HG03342 (cell line): Measurements from ENCODE around the gene GSDME.

Experiments used
- ATAC-seq: cut with Tn5 transposase; IDR thresholded peaks from one replicate; pipeline ENCODE4 v1.9.1; 2021; ENCODE audit warnings: mild to moderate bottlenecking, moderate library complexity; ENCODE audit not compliant: unreplicated experiment

GSDME gene

DNA sequence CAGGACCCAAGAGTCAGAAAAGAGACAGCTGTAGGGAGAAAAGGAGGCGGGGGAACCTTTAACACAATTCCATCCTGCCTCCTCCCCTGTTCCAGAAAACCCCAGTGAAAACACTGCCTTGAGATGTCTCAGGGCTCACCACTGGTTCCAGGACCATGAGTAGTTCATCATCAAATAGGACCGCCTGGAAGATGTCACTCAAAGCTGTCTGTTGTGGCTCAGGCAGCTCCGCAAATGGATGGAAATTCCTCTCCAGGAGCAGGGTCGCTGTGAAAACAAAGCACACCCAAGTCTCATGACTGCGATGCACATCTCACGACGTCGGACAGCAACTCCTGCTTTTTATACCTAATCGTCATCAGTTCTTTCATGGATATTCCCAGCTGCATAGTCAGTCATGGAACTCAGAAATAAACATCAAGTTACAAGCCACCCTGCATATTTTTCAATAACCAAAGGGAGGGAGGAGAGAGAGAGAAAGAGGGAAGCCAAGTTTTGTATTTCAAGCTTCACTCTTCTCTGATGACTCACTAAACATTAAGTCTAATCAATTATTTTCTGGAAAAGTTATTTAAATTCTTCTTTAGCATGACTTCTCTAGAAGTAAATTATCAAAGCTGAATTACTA lies 49.2 kb downstream of the GSDME start:
- ATAC-seq: no peak

GRCh38 chr7:24706211-24707170 lies 50.8 kb downstream of the GSDME start:
- ATAC-seq: no peak

- no peak for ATAC-seq
Measured at GRCh38 chr7:24705461-24705954, 51.8 kb downstream of the GSDME start.

GRCh38 chr7:24704311-24704710 lies 53.0 kb downstream of the GSDME start:
- ATAC-seq: no peak

- no peak for ATAC-seq
Measured at GRCh38 chr7:24703296-24703695, 54.0 kb downstream of the GSDME start.

DNA sequence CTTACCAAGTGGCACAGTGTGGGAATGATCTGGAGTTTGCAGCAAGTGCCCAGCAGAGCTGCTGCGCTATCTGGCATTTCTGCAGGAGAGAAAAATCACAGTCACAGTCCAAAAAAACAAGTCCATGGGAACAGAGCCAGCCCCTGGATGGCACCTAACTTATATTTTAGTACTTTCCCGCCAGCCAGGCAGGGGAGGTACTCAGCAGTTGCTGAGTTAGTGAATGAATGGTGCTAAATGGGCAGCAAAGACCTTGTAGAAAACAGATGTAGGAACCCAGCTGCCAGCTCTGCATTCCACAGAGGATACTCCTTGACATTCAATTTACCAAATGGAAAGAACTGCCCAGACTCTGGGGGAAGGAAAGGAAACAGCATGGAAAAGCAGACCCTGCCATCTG lies 54.5 kb downstream of the GSDME start:
- no peak for ATAC-seq

- no peak for ATAC-seq
Measured at GRCh38 chr7:24701261-24702235, 55.7 kb downstream of the GSDME start.

GRCh38 chr7:24700521-24701260 lies 56.6 kb downstream of the GSDME start:
- no peak for ATAC-seq

DNA sequence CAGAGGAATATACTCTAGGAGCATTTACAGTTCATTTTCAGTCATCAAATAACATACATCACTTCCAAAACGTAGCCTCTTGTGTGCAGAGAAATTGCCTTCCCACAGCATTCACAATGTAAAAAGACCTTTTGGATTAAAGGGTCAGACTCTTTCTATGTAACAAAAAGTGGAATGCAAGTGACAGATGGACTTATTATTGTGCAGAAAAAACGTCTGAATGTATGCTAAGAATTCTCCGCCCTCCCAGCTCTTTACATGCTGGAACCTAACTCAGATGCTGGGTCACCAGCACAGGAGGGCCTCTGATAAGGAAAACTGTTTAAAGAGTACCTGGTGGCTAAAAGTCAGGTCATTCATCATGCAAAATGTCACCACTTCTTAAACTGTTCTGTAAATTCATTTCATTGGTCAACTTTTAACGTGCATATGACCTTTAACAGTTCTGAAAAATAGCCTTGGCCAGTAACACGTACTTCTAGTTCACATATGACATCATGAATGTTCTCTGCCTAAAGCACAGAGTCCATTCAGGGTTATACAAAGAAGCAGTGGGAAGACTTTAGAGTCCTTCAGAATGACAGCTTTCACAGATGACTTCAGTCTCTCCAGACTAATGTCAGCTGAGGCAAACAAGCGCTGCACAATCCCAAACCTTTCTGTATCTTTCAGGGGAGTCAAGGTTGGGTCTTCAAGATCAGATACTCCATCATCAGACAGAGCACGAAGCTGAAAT lies 58.6 kb downstream of the GSDME start:
- no peak for ATAC-seq

DNA sequence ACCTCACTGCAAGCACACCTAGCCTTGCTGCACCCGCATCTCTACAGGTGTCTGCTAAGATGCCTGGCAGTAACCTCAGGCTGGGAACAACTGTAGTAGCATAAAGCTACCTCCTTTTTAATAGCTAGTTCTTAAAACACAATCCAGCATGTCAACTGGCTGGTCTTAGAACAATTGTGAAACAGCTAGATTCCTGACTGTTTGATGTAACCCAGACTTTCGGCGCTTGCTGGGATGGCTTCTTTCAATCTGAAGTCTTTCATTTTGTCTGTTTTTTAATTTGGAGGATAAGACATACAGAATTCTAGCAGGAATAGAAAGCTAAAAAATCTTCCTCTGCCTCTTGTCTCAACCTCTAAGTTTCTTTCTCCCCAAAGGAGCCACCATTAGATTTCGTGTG lies 59.8 kb downstream of the GSDME start:
- ATAC-seq: no peak

DNA sequence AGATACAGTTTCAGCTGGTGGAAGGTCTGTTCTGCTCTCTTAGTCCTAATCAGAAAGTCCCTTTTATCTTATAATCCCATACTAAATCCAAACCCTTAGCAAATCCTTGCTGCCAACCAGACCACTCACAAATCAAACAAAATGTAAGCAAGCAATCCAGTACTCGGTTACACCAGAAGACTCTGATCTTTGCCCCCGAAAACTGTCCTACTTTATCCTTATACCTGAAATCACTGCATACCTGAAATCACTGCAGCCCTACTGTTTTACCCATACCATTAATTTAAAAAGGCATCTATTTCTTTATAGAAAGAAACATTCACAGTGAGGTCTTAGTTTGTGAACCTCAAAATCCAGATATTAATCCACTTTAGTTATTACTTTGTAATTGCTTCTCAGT lies 64.7 kb downstream of the GSDME start:
- no peak for ATAC-seq

- no peak for ATAC-seq
Measured at GRCh38 chr7:24690251-24690650, 67.0 kb downstream of the GSDME start.

DNA sequence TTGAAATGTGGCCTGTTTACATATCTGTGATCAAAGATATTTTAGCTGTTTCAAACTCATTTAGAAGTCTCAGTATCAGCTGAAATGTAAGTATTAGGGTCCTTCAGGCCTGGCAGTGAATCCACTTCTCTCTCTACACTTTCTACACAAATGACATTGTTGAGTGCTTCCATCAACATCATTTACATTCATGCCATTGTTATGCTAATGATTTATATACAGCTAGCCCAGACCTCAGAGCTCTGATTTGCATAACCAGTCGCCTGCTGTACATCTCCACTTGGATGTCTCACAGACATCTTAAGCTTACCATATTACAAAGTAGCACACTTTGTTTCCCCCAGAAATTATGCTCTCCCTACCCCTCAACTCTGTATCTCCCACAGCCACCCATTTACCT lies 71.6 kb downstream of the GSDME start:
- no peak for ATAC-seq

- ATAC-seq: no peak
Measured at GRCh38 chr7:24670782-24671181, 86.5 kb downstream of the GSDME start.

DNA sequence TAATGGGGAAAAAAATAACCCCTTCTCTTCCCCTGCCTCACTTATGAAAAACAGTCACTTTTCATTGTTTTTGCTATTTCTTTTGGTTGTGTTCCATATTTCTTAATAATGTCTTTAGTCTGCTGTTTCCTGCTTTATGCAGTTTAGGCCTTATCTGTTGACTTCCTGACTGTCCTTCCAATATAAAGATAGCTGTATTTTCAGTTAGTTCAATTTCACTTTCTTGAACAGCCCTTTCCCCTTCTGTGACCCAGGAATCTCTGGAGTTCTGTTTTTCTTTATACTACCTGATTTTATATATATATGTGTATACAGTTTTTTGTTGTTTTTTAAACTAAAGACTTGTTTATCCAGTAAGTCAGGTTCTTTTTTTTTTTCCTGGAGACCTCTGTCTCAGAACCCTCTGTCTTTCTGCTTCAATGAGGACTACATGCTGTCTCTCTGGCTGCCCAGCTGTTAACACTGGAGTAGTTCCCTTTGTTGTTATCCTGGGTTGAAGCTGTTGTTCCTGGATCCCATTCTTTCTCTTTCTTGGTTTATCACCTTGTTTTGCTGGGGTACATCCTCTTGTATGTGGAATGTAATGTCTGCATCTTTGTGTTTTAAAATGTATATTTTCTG lies 87.2 kb downstream of the GSDME start:
- no peak for ATAC-seq

GRCh38 chr7:24668927-24669635 lies 88.2 kb downstream of the GSDME start:
- no peak for ATAC-seq

DNA sequence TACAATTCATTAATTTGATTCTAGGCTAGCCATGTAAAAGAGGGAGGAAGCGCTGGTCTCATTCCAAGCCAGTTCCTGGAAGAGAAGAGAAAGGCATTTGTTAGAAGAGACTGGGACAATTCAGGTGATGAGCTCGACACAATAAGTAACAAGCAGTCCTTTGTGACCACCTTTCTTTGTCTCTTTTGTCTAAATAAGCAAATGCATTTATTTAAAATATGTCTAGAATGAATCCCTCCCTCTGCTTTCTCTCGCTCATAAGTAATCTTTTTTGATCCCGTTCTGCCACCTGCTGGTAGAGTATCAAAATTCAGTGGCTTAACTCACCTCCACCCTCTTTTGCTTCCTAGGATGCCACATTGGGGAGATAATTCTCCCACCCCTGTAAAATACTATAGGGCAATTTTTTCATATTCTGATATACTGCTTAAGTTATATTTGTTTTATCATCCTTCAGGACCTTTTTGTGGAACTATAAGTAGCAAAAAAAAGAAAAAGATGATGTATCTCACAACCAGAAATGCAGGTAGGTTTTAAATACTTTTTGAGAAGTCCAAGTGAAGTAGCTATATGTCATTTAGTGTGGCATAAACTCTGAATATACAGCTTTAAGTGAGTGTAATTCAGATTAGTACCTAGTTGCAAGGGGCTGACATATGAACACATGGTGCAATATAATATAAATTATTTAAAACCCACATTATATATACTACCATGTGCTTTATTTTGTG lies 91.5 kb downstream of the GSDME start:
- ATAC-seq: no peak

DNA sequence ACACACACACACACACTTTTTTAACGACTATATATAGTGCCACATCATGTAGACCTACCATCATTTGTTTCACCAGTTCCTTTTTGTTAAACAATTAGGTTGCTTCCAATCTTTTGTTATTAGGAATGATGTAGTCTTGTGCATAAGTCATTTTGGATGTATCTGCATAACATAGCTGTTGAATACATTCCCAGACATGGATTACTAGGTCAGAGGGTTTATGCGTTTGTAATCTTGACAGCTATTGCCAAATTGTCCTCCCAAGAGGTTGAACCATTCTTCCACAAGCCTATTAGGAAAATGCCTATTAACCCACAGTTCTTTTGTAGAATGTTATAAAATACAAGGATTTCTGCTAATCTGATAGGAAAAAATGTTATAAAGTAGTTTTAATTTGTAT lies 96.7 kb downstream of the GSDME start:
- no peak for ATAC-seq
